ENCODE measurements around the gene ANKRD9.

Gene ANKRD9

DNA sequence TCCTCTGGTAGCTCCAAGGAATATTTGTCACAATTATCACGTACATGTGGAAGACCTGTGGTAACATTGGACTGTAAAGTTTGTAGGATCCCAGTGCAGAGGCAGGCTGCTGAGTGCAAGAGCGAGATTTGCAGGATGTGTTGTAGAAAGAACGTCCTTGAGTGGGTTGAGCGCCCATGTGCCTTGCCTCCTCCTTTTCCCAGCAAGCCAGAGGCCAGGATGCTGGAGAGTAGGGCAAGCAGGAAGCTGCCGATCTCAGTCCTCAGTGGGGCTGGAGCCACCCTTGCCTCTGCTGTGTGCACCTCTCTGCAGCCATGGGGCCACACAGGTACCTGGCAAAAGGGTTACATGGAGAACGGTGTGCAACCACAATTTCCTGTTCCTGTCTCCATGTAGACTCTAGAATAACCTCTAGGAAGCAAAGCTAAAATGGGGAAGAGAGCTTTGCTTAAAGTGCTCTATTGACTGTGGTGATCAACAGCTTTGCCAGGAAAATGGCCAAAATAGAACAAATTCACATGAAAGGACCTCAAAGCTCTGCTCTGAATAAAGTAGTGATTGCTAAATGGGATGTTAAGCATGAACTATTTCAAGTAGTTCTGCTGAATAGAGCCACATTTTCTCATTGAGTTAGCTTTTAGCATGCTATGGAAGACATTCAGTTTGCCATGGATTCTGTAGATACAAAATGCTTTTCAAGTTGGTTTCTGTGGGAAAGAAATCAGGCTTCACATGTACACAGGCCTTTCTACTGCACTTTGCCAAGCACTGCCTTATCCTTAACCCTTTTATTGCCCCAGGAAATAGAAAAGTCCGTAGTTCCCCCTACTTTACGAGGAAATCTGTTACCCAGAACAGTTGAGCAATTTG lies 37.4 kb downstream of the ANKRD9 start:
- no peak for DNase-seq

DNA sequence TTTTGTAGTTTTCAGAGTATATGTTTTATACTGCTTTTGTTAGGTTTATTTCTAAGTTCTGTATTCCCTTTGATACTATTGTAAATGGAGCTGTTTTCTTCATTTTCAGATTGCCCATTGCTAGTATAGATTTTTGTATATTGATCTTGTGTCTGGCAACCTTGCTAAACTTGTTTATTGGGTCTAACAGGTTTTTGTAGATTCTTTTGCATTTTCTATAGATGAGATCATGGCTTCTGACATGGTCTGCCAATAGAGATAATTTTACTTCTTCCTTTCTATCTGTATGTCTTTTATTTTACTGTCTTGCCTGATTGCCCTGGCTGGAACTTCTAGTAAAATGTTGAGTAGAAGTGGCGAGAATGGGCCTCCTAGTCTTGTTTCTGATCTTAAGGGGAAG lies 40.3 kb downstream of the ANKRD9 start:
- DNase-seq: no peak

DNA sequence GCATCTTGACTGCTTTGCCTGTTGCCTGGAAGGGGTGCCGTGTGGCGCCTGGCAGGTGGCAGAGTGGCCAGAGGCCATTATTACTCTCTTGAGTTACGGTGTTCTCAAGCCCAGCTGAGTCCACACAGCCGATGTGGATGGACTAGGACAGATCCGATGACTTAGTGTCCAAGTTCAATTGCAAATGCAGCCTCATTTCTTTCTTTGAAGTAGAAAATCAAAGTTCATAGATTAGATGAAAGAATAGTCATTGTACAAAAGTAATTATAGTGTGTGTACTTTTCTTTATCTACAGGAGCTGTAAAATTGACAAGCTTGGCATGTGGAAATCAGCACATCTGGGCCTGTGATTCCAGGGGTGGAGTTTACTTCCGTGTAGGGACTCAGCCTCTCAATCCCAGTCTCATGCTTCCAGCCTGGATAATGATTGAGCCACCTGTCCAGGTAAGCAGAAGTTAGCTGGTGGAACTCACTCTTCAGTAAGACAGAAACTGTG lies 44.7 kb downstream of the ANKRD9 start:
- DNase-seq: no peak

DNA sequence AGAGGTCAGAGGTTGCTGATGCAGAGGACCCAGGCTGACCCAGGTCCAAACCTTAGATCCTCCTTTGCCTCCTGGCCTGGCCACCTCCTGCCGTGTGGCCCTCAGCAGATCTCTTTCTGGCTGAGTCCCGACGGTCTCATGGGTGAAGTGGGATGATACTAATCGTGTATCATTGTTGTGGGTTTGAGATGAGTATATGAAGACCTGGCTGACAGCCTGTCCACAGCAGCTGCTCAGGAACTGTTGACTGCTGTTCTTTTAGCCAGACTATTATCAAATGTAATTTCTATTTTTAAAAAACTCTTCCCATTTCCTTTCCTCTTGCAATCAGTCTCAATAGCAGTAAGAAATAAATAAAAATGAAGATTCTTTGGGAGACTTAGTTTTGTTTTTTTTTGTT lies 45.6 kb downstream of the ANKRD9 start:
- DNase-seq: no peak

DNA sequence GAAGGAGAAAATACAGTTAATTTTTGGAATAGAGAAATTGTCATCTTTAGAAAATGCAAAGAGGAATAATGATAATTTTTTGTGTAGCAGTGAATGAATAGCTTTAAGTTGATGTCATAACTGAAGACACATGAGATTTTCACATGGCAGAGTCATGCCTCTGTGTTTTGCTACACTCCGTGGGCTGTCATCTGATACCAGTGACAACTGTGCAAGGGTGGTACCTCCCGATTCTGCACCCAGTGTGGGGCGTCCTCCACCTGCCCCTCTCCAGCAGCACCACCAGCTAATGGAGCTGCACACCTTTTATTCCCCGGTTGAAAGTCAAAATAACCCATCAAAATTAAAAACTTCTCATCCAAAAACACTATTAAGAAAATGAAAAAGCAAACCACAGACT lies 47.2 kb downstream of the ANKRD9 start:
- DNase-seq: no peak

DNA sequence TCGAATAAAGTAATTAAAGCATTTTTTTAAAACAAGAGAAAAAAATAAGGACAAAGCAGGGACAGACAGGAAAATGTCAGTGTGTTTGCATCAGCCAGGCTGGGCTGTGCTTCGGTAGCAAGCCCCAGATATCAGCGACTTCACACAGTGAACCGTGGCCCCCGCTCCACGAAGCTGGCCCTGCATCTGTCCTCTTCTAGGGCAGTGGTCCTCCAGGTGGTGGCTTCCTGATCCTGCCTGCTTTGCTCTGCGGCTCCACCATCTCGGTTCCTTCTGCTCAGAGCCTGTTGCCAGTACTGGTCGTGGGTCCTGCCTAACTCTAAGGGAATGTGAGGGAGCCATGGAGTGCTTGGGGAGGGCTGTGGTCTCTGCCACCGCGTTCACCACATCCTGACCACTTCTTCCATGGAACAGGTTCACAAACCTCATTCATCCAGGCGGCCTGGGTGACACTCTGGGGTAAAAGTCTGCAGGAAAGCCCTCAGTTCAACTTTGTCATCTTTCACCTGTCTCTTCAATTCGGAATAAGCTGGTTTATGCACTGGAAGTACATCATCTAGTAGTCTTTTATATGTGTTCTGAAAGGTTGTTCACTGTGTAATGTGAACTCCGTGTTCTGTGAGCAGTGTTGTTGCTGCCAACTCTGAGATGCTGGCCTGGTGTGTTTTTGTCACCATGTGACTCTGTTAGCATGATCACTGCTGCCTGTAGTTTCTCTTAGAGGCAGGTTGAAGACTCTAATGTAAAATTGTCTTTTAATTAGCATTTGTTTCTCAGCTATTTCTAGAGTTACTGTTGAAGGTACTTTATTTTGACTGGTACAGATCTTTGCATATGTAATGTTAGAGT lies 47.9 kb downstream of the ANKRD9 start:
- DNase-seq: no peak

DNA sequence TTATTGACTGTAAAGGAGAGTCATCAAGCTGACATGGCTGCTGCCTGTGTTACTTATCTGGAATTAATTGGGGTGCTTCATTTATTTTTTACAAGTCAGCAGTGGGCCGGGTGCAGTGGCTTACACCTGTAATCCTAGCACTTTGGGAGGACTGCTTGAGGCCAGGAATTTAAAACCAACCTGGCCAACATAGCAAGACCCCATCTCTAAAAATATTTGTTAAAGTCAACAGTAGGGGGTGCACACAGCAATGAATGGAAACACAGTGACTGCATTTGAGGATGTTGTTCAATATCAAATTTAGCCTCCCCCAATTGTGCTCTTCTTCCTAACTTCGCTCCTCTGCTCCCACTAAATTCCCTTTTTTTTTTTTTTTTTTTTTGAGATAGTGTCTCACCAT lies 52.1 kb downstream of the ANKRD9 start:
- DNase-seq: no peak

DNA sequence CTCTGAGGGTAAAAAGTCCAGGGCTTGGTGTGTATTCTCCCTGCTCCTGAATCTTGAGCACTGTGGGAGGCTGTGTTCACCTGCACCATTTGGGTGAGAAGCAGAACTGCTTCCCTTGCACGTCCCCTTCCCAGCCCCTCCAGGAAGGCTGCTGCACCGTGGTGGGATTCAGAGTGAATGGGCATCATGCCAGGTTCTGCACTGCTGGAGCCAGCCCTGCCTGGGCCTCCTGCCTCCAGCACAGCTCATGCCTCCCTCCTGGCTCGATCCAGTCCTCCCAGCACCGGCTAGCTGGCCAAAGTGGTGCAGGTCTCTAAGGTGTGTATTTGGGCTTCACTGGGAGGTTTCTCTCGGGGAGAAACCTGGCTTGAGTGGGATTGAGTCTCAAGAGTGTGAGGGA lies 54.9 kb downstream of the ANKRD9 start:
- no peak for DNase-seq

DNA sequence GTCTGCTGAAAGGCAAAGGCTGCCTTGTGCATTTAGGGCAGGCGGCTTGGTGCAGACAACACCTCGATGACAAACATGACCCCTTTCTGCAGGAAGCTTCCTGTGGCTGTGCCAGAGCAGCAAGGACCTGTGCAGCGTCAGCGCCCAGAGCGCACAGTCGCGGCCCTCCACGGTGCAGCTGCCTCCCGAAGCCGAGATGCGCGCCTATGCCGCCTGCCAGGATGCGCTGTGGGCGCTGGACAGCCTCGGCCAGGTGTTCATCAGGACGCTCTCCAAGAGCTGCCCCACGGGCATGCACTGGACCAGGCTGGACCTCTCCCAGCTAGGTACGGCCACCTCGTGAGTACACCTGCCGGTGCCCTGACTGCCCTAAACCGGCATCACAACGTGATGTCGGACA lies 57.3 kb downstream of the ANKRD9 start:
- no peak for DNase-seq
